Measurements from ENCODE around the gene ZNF70. TPM values are rescaled to one million over a fixed set of nuclear protein-coding genes. Genes with fewer than 3 reads are reported as not detected.

Gene ZNF70
- total and polyA plus RNA-seq, 3 experiments from 2014 or later: 0.35 to 3.7 (median 3.4) TPM

- Mint-ChIP-seq H3K27me3 (no peaks in the 10 kb centered on the region), H3K4me3 (peak overlapping the region; percentile 43 to 88 (median 60)), H3K4me1 (peaks cover 24 to 52% (median 31%) of the 10 kb centered on the region in 3 donors), H3K36me3 (peaks cover 0 to 4% (median 0%) of the 10 kb centered on the region in 3 donors), H3K27ac (peak overlapping the region in 1 of 8 donors; percentile 56), H3K9me3 (no peaks in the 10 kb centered on the region)
- Histone ChIP-seq H3K36me3 (ENCODE audit: insufficient read depth, low read length) (no peaks in the 10 kb centered on the region), H3K4me1 (ENCODE audit: insufficient read depth, low read length) (peaks cover 26% of the 10 kb centered on the region), H3K4me3 (ENCODE audit: low read length) (no peak overlapping the region), H3K27ac (ENCODE audit: low read depth, low read length) (no peak overlapping the region), H3K9me3 (ENCODE audit: low read length) (no peaks in the 10 kb centered on the region), H3K27me3 (ENCODE audit: insufficient read depth, low read length, poor library complexity, severe bottlenecking) (no peaks in the 10 kb centered on the region)
- DNase-seq: no peak
- ChIA-PET CTCF (interaction anchor here (0.7 to 1.9 kb wide), 10 partner anchors 9 to 895 kb away, joined by 3 to 8 read pairs (median 3); partner anchors contain the start of genes SLC2A11 and ZNF70), POLR2A (no interaction called here)
Measured at GRCh38 chr22:23769321-23769965, 18.5 kb upstream of the ZNF70 start.

- H3K27me3 ChIP-seq (ENCODE audit: insufficient read depth, low read length, poor library complexity, severe bottlenecking): no peaks in the 10 kb centered on the region
- POLR2A ChIA-PET: interaction anchor here (0.9 to 1.0 kb wide), 2 partner anchors 18 to 90 kb away, joined by 3 read pairs; partner anchors contain the start of gene SLC2A11
- Mint-ChIP-seq H3K27ac (peak within 1 kb of the TSS; percentile 50 to 87 (median 74)), H3K9me3 (no peaks in the 10 kb centered on the region), H3K27me3 (no peaks in the 10 kb centered on the region), H3K4me1 (peaks cover 27 to 59% (median 38%) of the 10 kb centered on the region in 3 donors), H3K4me3 (peak within 1 kb of the TSS; percentile 81 to 93 (median 86)), H3K36me3 (peaks cover 0 to 4% (median 0%) of the 10 kb centered on the region in 3 donors)
- H3K36me3 ChIP-seq (ENCODE audit: insufficient read depth, low read length): no peaks in the 10 kb centered on the region
- peaks cover 41% of the 10 kb centered on the region for H3K4me1 ChIP-seq (ENCODE audit: insufficient read depth, low read length)
- CTCF ChIA-PET: interaction anchor here (1.2 to 1.7 kb wide), 4 partner anchors 10 to 89 kb away, joined by 3 to 8 read pairs (median 4); partner anchors contain the start of gene SLC2A11
- DNase-seq: peak; percentile 66 to 82 (median 69)
- peak within 1 kb of the TSS; percentile 92 for H3K4me3 ChIP-seq (ENCODE audit: low read length)
- H3K27ac ChIP-seq (ENCODE audit: low read depth, low read length): peak within 1 kb of the TSS; percentile 72
- H3K9me3 ChIP-seq (ENCODE audit: low read length): no peaks in the 10 kb centered on the region
Measured at GRCh38 chr22:23767673-23768548, 17.0 kb upstream of the ZNF70 start, which contains the start of gene CHCHD10. TSS of gene CHCHD10 (minus strand) at chr22:23767972. CDS start at chr22:23767874, 98 bp downstream.

GRCh38 chr22:23767303-23767672, 16.4 kb upstream of the ZNF70 start:
- H3K27ac ChIP-seq (ENCODE audit: low read depth, low read length): peak overlapping the region; percentile 72
- H3K4me1 Mint-ChIP-seq: peaks cover 31 to 63% (median 43%) of the 10 kb centered on the region in 3 donors

GRCh38 chr22:23764899-23765881, 14.3 kb upstream of the ZNF70 start:
- POLR2A ChIA-PET: no interaction called here
- H3K4me3 Mint-ChIP-seq: peak overlapping the region; percentile 43 to 83 (median 61)

More at GRCh38 chr22:23767303-23767672, 16.4 kb upstream of the ZNF70 start:
- Mint-ChIP-seq H3K9me3 (no peaks in the 10 kb centered on the region), H3K27me3 (no peaks in the 10 kb centered on the region), H3K36me3 (peaks cover 0 to 4% (median 0%) of the 10 kb centered on the region in 3 donors), H3K4me3 (peak overlapping the region; percentile 73 to 93 (median 85)), H3K27ac (peak overlapping the region in 6 of 8 donors; percentile 6 to 87 (median 56))
- no peak for DNase-seq
- Histone ChIP-seq H3K4me1 (ENCODE audit: insufficient read depth, low read length) (peaks cover 43% of the 10 kb centered on the region), H3K4me3 (ENCODE audit: low read length) (peak overlapping the region; percentile 92), H3K36me3 (ENCODE audit: insufficient read depth, low read length) (no peaks in the 10 kb centered on the region), H3K9me3 (ENCODE audit: low read length) (no peaks in the 10 kb centered on the region), H3K27me3 (ENCODE audit: insufficient read depth, low read length, poor library complexity, severe bottlenecking) (no peaks in the 10 kb centered on the region)
- ChIA-PET POLR2A (interaction anchor here (1.0 kb wide), 1 partner anchor 90 kb away, joined by 3 read pairs; the partner anchor contains the start of gene SLC2A11), CTCF (interaction anchor here (0.8 to 1.8 kb wide), 2 partner anchors 17 to 83 kb away, joined by 3 to 5 read pairs; partner anchors contain the start of gene ZNF70)

GRCh38 chr22:23763954-23764353, 13.0 kb upstream of the ZNF70 start:
- H3K36me3 Mint-ChIP-seq: peaks cover 0 to 4% (median 0%) of the 10 kb centered on the region in 3 donors
- DNase-seq: no peak
- H3K9me3 ChIP-seq (ENCODE audit: low read length): no peaks in the 10 kb centered on the region
- ChIA-PET CTCF (interaction anchor here (1.3 kb wide), 2 partner anchors 13 to 47 kb away, joined by 3 to 7 read pairs; partner anchors contain the start of gene ZNF70), POLR2A (interaction anchor here (1.0 kb wide), 1 partner anchor 13 kb away, joined by 3 read pairs; the partner anchor contains the start of gene ZNF70)
- H3K27ac Mint-ChIP-seq: peak overlapping the region in 5 of 8 donors; percentile 29 to 88 (median 70)
- no peak overlapping the region for H3K27ac ChIP-seq (ENCODE audit: low read depth, low read length)
- H3K4me3 Mint-ChIP-seq: peak overlapping the region; percentile 48 to 88 (median 80)
- H3K27me3 Mint-ChIP-seq: no peaks in the 10 kb centered on the region
- H3K9me3 Mint-ChIP-seq: no peaks in the 10 kb centered on the region
- no peaks in the 10 kb centered on the region for H3K27me3 ChIP-seq (ENCODE audit: insufficient read depth, low read length, poor library complexity, severe bottlenecking)
- peaks cover 37% of the 10 kb centered on the region for H3K4me1 ChIP-seq (ENCODE audit: insufficient read depth, low read length)
- H3K36me3 ChIP-seq (ENCODE audit: insufficient read depth, low read length): no peaks in the 10 kb centered on the region
- H3K4me3 ChIP-seq (ENCODE audit: low read length): peak overlapping the region; percentile 56
- H3K4me1 Mint-ChIP-seq: peaks cover 27 to 51% (median 38%) of the 10 kb centered on the region in 3 donors

More at GRCh38 chr22:23764899-23765881, 14.3 kb upstream of the ZNF70 start:
- CTCF ChIA-PET: interaction anchor here (1.0 to 1.8 kb wide), 2 partner anchors 15 to 85 kb away, joined by 3 to 5 read pairs; partner anchors contain the start of gene ZNF70
- H3K27ac ChIP-seq (ENCODE audit: low read depth, low read length): no peak overlapping the region
- peak overlapping the region in 7 of 8 donors; percentile 43 to 87 (median 68) for H3K27ac Mint-ChIP-seq
- no peaks in the 10 kb centered on the region for H3K36me3 ChIP-seq (ENCODE audit: insufficient read depth, low read length)
- peaks cover 27 to 53% (median 38%) of the 10 kb centered on the region in 3 donors for H3K4me1 Mint-ChIP-seq
- H3K27me3 ChIP-seq (ENCODE audit: insufficient read depth, low read length, poor library complexity, severe bottlenecking): no peaks in the 10 kb centered on the region
- no peaks in the 10 kb centered on the region for H3K9me3 Mint-ChIP-seq
- no peaks in the 10 kb centered on the region for H3K9me3 ChIP-seq (ENCODE audit: low read length)
- H3K27me3 Mint-ChIP-seq: no peaks in the 10 kb centered on the region
- peaks cover 0 to 4% (median 0%) of the 10 kb centered on the region in 3 donors for H3K36me3 Mint-ChIP-seq
- H3K4me1 ChIP-seq (ENCODE audit: insufficient read depth, low read length): peaks cover 37% of the 10 kb centered on the region
- H3K4me3 ChIP-seq (ENCODE audit: low read length): no peak overlapping the region
- no peak for DNase-seq

GRCh38 chr22:23763579-23763945, 12.7 kb upstream of the ZNF70 start:
- peaks cover 0 to 4% (median 0%) of the 10 kb centered on the region in 3 donors for H3K36me3 Mint-ChIP-seq
- Histone ChIP-seq H3K36me3 (ENCODE audit: insufficient read depth, low read length) (no peaks in the 10 kb centered on the region), H3K27me3 (ENCODE audit: insufficient read depth, low read length, poor library complexity, severe bottlenecking) (no peaks in the 10 kb centered on the region), H3K27ac (ENCODE audit: low read depth, low read length) (no peak overlapping the region), H3K4me3 (ENCODE audit: low read length) (peak overlapping the region; percentile 56), H3K9me3 (ENCODE audit: low read length) (no peaks in the 10 kb centered on the region), H3K4me1 (ENCODE audit: insufficient read depth, low read length) (peaks cover 37% of the 10 kb centered on the region)
- DNase-seq: peak in 4 of 5 donors; percentile 42 to 67 (median 51)
- H3K4me3 Mint-ChIP-seq: peak overlapping the region; percentile 48 to 88 (median 80)
- H3K27ac Mint-ChIP-seq: peak overlapping the region; percentile 52 to 91 (median 76)
- ChIA-PET CTCF (interaction anchor here (1.0 to 1.3 kb wide), 4 partner anchors 12 to 86 kb away, joined by 3 to 7 read pairs (median 3); partner anchors contain the start of gene ZNF70), POLR2A (interaction anchor here (1.0 kb wide), 1 partner anchor 12 kb away, joined by 3 read pairs; the partner anchor contains the start of gene ZNF70)
- H3K9me3 Mint-ChIP-seq: no peaks in the 10 kb centered on the region
- H3K4me1 Mint-ChIP-seq: peaks cover 27 to 51% (median 38%) of the 10 kb centered on the region in 3 donors
- no peaks in the 10 kb centered on the region for H3K27me3 Mint-ChIP-seq

Measured in CD8-positive, alpha-beta memory T cell (primary cell).